ENCODE measurements around the gene UGDH.
"Not testable (repeated sequence)": the region's sequence is repeated elsewhere in the genome, so short reads cannot be mapped to it uniquely, and the experiment has no call there.

The UGDH gene

GRCh38 chr4:39464886-39465501 lies 62.2 kb downstream of the UGDH start:
- H3K27ac ChIP-seq (ENCODE audit: low read depth, low read length) = no peak overlapping the region
- H3K27me3 ChIP-seq (ENCODE audit: control insufficient read depth, insufficient read depth, low read length) = no peaks in the 10 kb centered on the region
- H3K9me3 ChIP-seq (ENCODE audit: control insufficient read depth, insufficient read depth, low read depth, low read length) = no peaks in the 10 kb centered on the region
- H3K9ac ChIP-seq (ENCODE audit: low read length) = no peak overlapping the region
- H3K4me3 ChIP-seq (ENCODE audit: low read depth, low read length) = no peak overlapping the region
- H3K4me1 ChIP-seq (ENCODE audit: control insufficient read depth, insufficient read depth, low read length) = no peaks in the 10 kb centered on the region
- H3K36me3 ChIP-seq (ENCODE audit: control insufficient read depth, insufficient read depth, low read length) = peaks cover 55% of the 10 kb centered on the region

- Histone ChIP-seq H3K9ac (ENCODE audit: low read length) (peak within 1 kb of the TSS; percentile 96), H3K27ac (ENCODE audit: low read depth, low read length) (peak within 1 kb of the TSS; percentile 91), H3K4me1 (ENCODE audit: control insufficient read depth, insufficient read depth, low read length) (no peaks in the 10 kb centered on the region), H3K27me3 (ENCODE audit: control insufficient read depth, insufficient read depth, low read length) (no peaks in the 10 kb centered on the region), H3K36me3 (ENCODE audit: control insufficient read depth, insufficient read depth, low read length) (peaks cover 64% of the 10 kb centered on the region), H3K4me3 (ENCODE audit: low read depth, low read length) (peak within 1 kb of the TSS; percentile 83), H3K9me3 (ENCODE audit: control insufficient read depth, insufficient read depth, low read depth, low read length) (no peaks in the 10 kb centered on the region)
Observed at GRCh38 chr4:39458505-39459300, 68.5 kb downstream of the UGDH start, which contains the start of the genes LIAS and RPL9. TSS of gene LIAS (plus strand) at chr4:39459056. CDS start at chr4:39459118, 62 bp downstream. TSS of gene RPL9 (minus strand) at chr4:39458922. CDS start at chr4:39458439, 483 bp downstream.

GRCh38 chr4:39458161-39458504 lies 69.1 kb downstream of the UGDH start:
- not testable (repeated sequence) for H3K4me1 ChIP-seq (ENCODE audit: control insufficient read depth, insufficient read depth, low read length); H3K27me3 ChIP-seq (ENCODE audit: control insufficient read depth, insufficient read depth, low read length); H3K9me3 ChIP-seq (ENCODE audit: control insufficient read depth, insufficient read depth, low read depth, low read length)
- H3K4me3 ChIP-seq (ENCODE audit: low read depth, low read length) = peak overlapping the region; percentile 83
- H3K36me3 ChIP-seq (ENCODE audit: control insufficient read depth, insufficient read depth, low read length) = peaks cover 64% of the 10 kb centered on the region
- peak overlapping the region; percentile 96 for H3K9ac ChIP-seq (ENCODE audit: low read length)
- H3K27ac ChIP-seq (ENCODE audit: low read depth, low read length) = peak overlapping the region; percentile 91

GRCh38 chr4:39456946-39457763 lies 70.1 kb downstream of the UGDH start:
- Histone ChIP-seq H3K9ac (ENCODE audit: low read length) (peak overlapping the region; percentile 96), H3K4me1 (ENCODE audit: control insufficient read depth, insufficient read depth, low read length) (no peaks in the 10 kb centered on the region), H3K36me3 (ENCODE audit: control insufficient read depth, insufficient read depth, low read length) (peaks cover 69% of the 10 kb centered on the region), H3K27ac (ENCODE audit: low read depth, low read length) (peak overlapping the region; percentile 91), H3K9me3 (ENCODE audit: control insufficient read depth, insufficient read depth, low read depth, low read length) (no peaks in the 10 kb centered on the region), H3K4me3 (ENCODE audit: low read depth, low read length) (peak overlapping the region; percentile 83), H3K27me3 (ENCODE audit: control insufficient read depth, insufficient read depth, low read length) (no peaks in the 10 kb centered on the region)

- H3K9me3 ChIP-seq (ENCODE audit: control insufficient read depth, insufficient read depth, low read depth, low read length) = no peaks in the 10 kb centered on the region
- no peaks in the 10 kb centered on the region for H3K27me3 ChIP-seq (ENCODE audit: control insufficient read depth, insufficient read depth, low read length)
- no peak overlapping the region for H3K9ac ChIP-seq (ENCODE audit: low read length)
- H3K27ac ChIP-seq (ENCODE audit: low read depth, low read length) = no peak overlapping the region
- H3K36me3 ChIP-seq (ENCODE audit: control insufficient read depth, insufficient read depth, low read length) = peaks cover 77% of the 10 kb centered on the region
- H3K4me1 ChIP-seq (ENCODE audit: control insufficient read depth, insufficient read depth, low read length) = no peaks in the 10 kb centered on the region
- peak overlapping the region; percentile 6; the same call in 1 of the 2 replicates for H3K4me3 ChIP-seq (ENCODE audit: low read depth, low read length)
Observed at GRCh38 chr4:39455486-39455885, 71.8 kb downstream of the UGDH start.

- Histone ChIP-seq H3K4me1 (ENCODE audit: control insufficient read depth, insufficient read depth, low read length) (no peaks in the 10 kb centered on the region), H3K27me3 (ENCODE audit: control insufficient read depth, insufficient read depth, low read length) (no peaks in the 10 kb centered on the region), H3K4me3 (ENCODE audit: low read depth, low read length) (no peak overlapping the region), H3K9ac (ENCODE audit: low read length) (no peak overlapping the region), H3K27ac (ENCODE audit: low read depth, low read length) (no peak overlapping the region), H3K9me3 (ENCODE audit: control insufficient read depth, insufficient read depth, low read depth, low read length) (no peaks in the 10 kb centered on the region), H3K36me3 (ENCODE audit: control insufficient read depth, insufficient read depth, low read length) (peaks cover 82% of the 10 kb centered on the region)
Observed at GRCh38 chr4:39453738-39454137, 73.5 kb downstream of the UGDH start.

GRCh38 chr4:39452860-39453587 lies 74.2 kb downstream of the UGDH start:
- Histone ChIP-seq H3K4me1 (ENCODE audit: control insufficient read depth, insufficient read depth, low read length) (no peaks in the 10 kb centered on the region), H3K36me3 (ENCODE audit: control insufficient read depth, insufficient read depth, low read length) (peaks cover 81% of the 10 kb centered on the region), H3K27ac (ENCODE audit: low read depth, low read length) (no peak overlapping the region), H3K9me3 (ENCODE audit: control insufficient read depth, insufficient read depth, low read depth, low read length) (no peaks in the 10 kb centered on the region), H3K27me3 (ENCODE audit: control insufficient read depth, insufficient read depth, low read length) (no peaks in the 10 kb centered on the region), H3K9ac (ENCODE audit: low read length) (no peak overlapping the region), H3K4me3 (ENCODE audit: low read depth, low read length) (no peak overlapping the region)

- H3K9ac ChIP-seq (ENCODE audit: low read length) = no peak overlapping the region
- peaks cover 4% of the 10 kb centered on the region for H3K4me1 ChIP-seq (ENCODE audit: control insufficient read depth, insufficient read depth, low read length)
- peaks cover 74% of the 10 kb centered on the region for H3K36me3 ChIP-seq (ENCODE audit: control insufficient read depth, insufficient read depth, low read length)
- H3K4me3 ChIP-seq (ENCODE audit: low read depth, low read length) = no peak overlapping the region
- no peaks in the 10 kb centered on the region for H3K27me3 ChIP-seq (ENCODE audit: control insufficient read depth, insufficient read depth, low read length)
- H3K9me3 ChIP-seq (ENCODE audit: control insufficient read depth, insufficient read depth, low read depth, low read length) = no peaks in the 10 kb centered on the region
- H3K27ac ChIP-seq (ENCODE audit: low read depth, low read length) = no peak overlapping the region
Observed at GRCh38 chr4:39452153-39452859, 74.9 kb downstream of the UGDH start.

- Histone ChIP-seq H3K9me3 (ENCODE audit: control insufficient read depth, insufficient read depth, low read depth, low read length) (no peaks in the 10 kb centered on the region), H3K27me3 (ENCODE audit: control insufficient read depth, insufficient read depth, low read length) (no peaks in the 10 kb centered on the region), H3K36me3 (ENCODE audit: control insufficient read depth, insufficient read depth, low read length) (peaks cover 66% of the 10 kb centered on the region), H3K27ac (ENCODE audit: low read depth, low read length) (no peak overlapping the region), H3K9ac (ENCODE audit: low read length) (no peak overlapping the region), H3K4me3 (ENCODE audit: low read depth, low read length) (no peak overlapping the region), H3K4me1 (ENCODE audit: control insufficient read depth, insufficient read depth, low read length) (peaks cover 4% of the 10 kb centered on the region)
Observed at GRCh38 chr4:39451423-39452023, 75.7 kb downstream of the UGDH start.

GRCh38 chr4:39450618-39451017 lies 76.6 kb downstream of the UGDH start:
- peaks cover 4% of the 10 kb centered on the region for H3K4me1 ChIP-seq (ENCODE audit: control insufficient read depth, insufficient read depth, low read length)
- no peaks in the 10 kb centered on the region for H3K27me3 ChIP-seq (ENCODE audit: control insufficient read depth, insufficient read depth, low read length)
- H3K27ac ChIP-seq (ENCODE audit: low read depth, low read length) = no peak overlapping the region
- H3K36me3 ChIP-seq (ENCODE audit: control insufficient read depth, insufficient read depth, low read length) = peaks cover 57% of the 10 kb centered on the region
- no peak overlapping the region for H3K4me3 ChIP-seq (ENCODE audit: low read depth, low read length)
- no peaks in the 10 kb centered on the region for H3K9me3 ChIP-seq (ENCODE audit: control insufficient read depth, insufficient read depth, low read depth, low read length)
- H3K9ac ChIP-seq (ENCODE audit: low read length) = no peak overlapping the region

Data from HUES6 (cell line).